GM19328 (cell line): ENCODE data around the gene HOXA9.

Experiments used
- ATAC-seq: cut with Tn5 transposase; IDR thresholded peaks from one replicate; pipeline ENCODE4 v1.9.1; 2021; ENCODE audit warnings: mild to moderate bottlenecking, moderate library complexity; ENCODE audit not compliant: unreplicated experiment

The HOXA9 gene

GRCh38 chr7:27201580-27202017 lies 36.3 kb upstream of the HOXA9 start:
- ATAC-seq, result no peak

- ATAC-seq, result no peak
These were observed 35.6 kb upstream of the HOXA9 start for GRCh38 chr7:27200761-27201579.

GRCh38 chr7:27199849-27200760 lies 34.8 kb upstream of the HOXA9 start, which contains the start of gene HOXA13:
Gene HOXA13 (minus strand): TSS chr7:27200091. CDS start chr7:27200077, 14 bp downstream.
- no peak for ATAC-seq

GRCh38 chr7:27198871-27199801 lies 33.8 kb upstream of the HOXA9 start:
- no peak for ATAC-seq

GRCh38 chr7:27198138-27198841 lies 33.0 kb upstream of the HOXA9 start:
- no peak for ATAC-seq

- no peak for ATAC-seq
These were observed 32.1 kb upstream of the HOXA9 start for GRCh38 chr7:27197137-27198042.

GRCh38 chr7:27196287-27196767 lies 31.0 kb upstream of the HOXA9 start:
- no peak for ATAC-seq

- no peak for ATAC-seq
These were observed 29.5 kb upstream of the HOXA9 start for GRCh38 chr7:27194686-27195379.

GRCh38 chr7:27194002-27194352 lies 28.6 kb upstream of the HOXA9 start:
- ATAC-seq, result no peak

- ATAC-seq, result no peak
These were observed 28.1 kb upstream of the HOXA9 start for GRCh38 chr7:27193335-27194001.

GRCh38 chr7:27192546-27193334 lies 27.4 kb upstream of the HOXA9 start:
- no peak for ATAC-seq

GRCh38 chr7:27191833-27192545 lies 26.7 kb upstream of the HOXA9 start:
- no peak for ATAC-seq

- ATAC-seq, result no peak
These were observed 25.9 kb upstream of the HOXA9 start for GRCh38 chr7:27191161-27191731.

- ATAC-seq, result no peak
These were observed 24.8 kb upstream of the HOXA9 start for GRCh38 chr7:27189997-27190748.

- no peak for ATAC-seq
These were observed 24.1 kb upstream of the HOXA9 start for GRCh38 chr7:27189295-27189996.
